ENCODE results near the gene TYW1.
"Not testable (repeated sequence)": the region's sequence is repeated elsewhere in the genome, so short reads cannot be mapped to it uniquely, and the experiment has no call there.

GRCh38 chr7:67042781-67043558 is 46.3 kb downstream of the TYW1 start:
- TF ChIP-seq CTCF, EZH2, EZH2phosphoT487 (IDR thresholded peaks at IDR 0.05): not testable (repeated sequence)

All from neural progenitor cell (in vitro differentiated cells).